ENCODE data around the gene GRID1. TPM values are rescaled to one million over a fixed set of nuclear protein-coding genes. Genes with fewer than 3 reads are reported as not detected.

The GRID1 gene
- total and polyA plus RNA-seq, 9 of the 15 experiments (the other 6 are each of a cell fraction or from before 2014, with no cell fraction given), result 0.01 to 7.2 (median 1.2) TPM

DNA sequence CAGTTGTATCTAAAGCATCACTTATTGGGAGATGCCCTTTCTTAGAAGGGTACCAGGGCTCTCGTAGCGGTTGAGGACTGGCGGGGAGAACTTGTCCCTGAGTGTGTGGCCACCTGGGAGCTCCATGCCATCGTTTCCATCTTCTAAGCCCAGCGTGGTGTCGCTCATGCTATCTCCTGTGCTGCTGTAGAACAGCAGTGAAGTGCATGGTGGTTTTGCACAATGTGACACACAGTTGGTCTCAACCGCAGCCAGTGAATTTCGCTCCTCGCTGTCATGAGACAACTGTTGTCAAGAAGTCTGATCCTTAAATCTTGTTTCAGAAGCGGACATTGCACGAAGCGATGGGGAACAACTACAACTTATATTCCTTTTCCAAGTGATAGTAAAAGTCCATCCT is 283.4 kb downstream of the GRID1 start:
- intact Hi-C loops (cut with micrococcal nuclease) (no loop called here), in situ Hi-C loops (cut with MboI) (no loop called here)
- H3K4me3 ChIP-seq, result no peak overlapping the region
- ChIA-PET CTCF (ENCODE audit: low intra/inter-chr PET ratio) (no interaction called here), POLR2A (no interaction called here)
- BruUV-seq (replicated peaks), result no TSS peak
- H2AFZ ChIP-seq (ENCODE audit: low read depth, low read length), result no peak overlapping the region
- no peak for FAIRE-seq
- H3K9me3 ChIP-seq (replicated peaks; ENCODE audit: control insufficient read depth, insufficient read depth, low read depth, low read length), result no peaks in the 10 kb centered on the region
- peaks cover 10 to 35% of the 10 kb centered on the region in 2 experiments; a peak in 4 of 5 replicates for H3K27me3 ChIP-seq (ENCODE audit: control insufficient read depth in 2 of 2, insufficient read depth in 2 of 2, low read length in 2 of 2)
- no peak overlapping the region for H3K4me2 ChIP-seq (ENCODE audit: insufficient read depth, low read length)
- H3K27ac ChIP-seq (ENCODE audit: extremely low read depth, low read depth, low read length), result no peak overlapping the region
- no peaks in the 10 kb centered on the region for H3K79me2 ChIP-seq (ENCODE audit: control insufficient read depth, insufficient read depth, low read length)
- peaks cover 13 to 15% of the 10 kb centered on the region in 2 experiments for H3K4me1 ChIP-seq (replicated peaks in 1 of 2; ENCODE audit: control insufficient read depth in 2 of 2, insufficient read depth in 2 of 2, low read length in 2 of 2)
- no peak for DNase-seq (ENCODE audit: extremely low read depth in 1 of 4, low spot score in 3 of 4)
- 26% methylated on average over 12 of the region's 12 CpGs for WGBS (ENCODE audit: insufficient coverage, low coverage, missing lambda C conversion rate)
- H3K9ac ChIP-seq (ENCODE audit: insufficient read depth in 1 of 2, low read depth in 2 of 2, low read length in 2 of 2), result no peak overlapping the region
- no peak for ATAC-seq
- peaks cover 5% of the 10 kb centered on the region for H3K9me1 ChIP-seq (ENCODE audit: control insufficient read depth, insufficient read depth, low read length)
- peaks cover 7% of the 10 kb centered on the region; the same call in 1 of the 2 replicates for H4K20me1 ChIP-seq (replicated peaks; ENCODE audit: control insufficient read depth, insufficient read depth, low read length)
- H3K36me3 ChIP-seq (ENCODE audit: control insufficient read depth, insufficient read depth, low read length), result no peaks in the 10 kb centered on the region
- no peak for TF ChIP-seq ZNF124 (CRISPR knock-in tag; IDR thresholded peaks at IDR 0.05)
- TF ChIP-seq, protein P1, sequence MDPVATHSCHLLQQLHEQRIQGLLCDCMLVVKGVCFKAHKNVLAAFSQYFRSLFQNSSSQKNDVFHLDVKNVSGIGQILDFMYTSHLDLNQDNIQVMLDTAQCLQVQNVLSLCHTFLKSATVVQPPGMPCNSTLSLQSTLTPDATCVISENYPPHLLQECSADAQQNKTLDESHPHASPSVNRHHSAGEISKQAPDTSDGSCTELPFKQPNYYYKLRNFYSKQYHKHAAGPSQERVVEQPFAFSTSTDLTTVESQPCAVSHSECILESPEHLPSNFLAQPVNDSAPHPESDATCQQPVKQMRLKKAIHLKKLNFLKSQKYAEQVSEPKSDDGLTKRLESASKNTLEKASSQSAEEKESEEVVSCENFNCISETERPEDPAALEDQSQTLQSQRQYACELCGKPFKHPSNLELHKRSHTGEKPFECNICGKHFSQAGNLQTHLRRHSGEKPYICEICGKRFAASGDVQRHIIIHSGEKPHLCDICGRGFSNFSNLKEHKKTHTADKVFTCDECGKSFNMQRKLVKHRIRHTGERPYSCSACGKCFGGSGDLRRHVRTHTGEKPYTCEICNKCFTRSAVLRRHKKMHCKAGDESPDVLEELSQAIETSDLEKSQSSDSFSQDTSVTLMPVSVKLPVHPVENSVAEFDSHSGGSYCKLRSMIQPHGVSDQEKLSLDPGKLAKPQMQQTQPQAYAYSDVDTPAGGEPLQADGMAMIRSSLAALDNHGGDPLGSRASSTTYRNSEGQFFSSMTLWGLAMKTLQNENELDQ (CRISPR knock-in tag; IDR thresholded peaks at IDR 0.05; ENCODE audit: borderline replicate concordance), result no peak
- TF ChIP-seq, protein P2, sequence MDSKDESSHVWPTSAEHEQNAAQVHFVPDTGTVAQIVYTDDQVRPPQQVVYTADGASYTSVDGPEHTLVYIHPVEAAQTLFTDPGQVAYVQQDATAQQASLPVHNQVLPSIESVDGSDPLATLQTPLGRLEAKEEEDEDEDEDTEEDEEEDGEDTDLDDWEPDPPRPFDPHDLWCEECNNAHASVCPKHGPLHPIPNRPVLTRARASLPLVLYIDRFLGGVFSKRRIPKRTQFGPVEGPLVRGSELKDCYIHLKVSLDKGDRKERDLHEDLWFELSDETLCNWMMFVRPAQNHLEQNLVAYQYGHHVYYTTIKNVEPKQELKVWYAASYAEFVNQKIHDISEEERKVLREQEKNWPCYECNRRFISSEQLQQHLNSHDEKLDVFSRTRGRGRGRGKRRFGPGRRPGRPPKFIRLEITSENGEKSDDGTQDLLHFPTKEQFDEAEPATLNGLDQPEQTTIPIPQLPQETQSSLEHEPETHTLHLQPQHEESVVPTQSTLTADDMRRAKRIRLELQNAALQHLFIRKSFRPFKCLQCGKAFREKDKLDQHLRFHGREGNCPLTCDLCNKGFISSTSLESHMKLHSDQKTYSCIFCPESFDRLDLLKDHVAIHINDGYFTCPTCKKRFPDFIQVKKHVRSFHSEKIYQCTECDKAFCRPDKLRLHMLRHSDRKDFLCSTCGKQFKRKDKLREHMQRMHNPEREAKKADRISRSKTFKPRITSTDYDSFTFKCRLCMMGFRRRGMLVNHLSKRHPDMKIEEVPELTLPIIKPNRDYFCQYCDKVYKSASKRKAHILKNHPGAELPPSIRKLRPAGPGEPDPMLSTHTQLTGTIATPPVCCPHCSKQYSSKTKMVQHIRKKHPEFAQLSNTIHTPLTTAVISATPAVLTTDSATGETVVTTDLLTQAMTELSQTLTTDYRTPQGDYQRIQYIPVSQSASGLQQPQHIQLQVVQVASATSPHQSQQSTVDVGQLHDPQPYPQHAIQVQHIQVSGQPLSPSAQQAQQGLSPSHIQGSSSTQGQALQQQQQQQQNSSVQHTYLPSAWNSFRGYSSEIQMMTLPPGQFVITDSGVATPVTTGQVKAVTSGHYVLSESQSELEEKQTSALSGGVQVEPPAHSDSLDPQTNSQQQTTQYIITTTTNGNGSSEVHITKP (IDR thresholded peaks at IDR 0.05; ENCODE audit: partially characterized antibody), result no peak
- TF ChIP-seq RB1 (IDR thresholded peaks at IDR 0.05; ENCODE audit: low read depth), result no peak
- TF ChIP-seq KAT2B (IDR thresholded peaks at IDR 0.05; ENCODE audit: low read depth, low read length), result no peak
- no peak for TF ChIP-seq KHSRP (IDR thresholded peaks at IDR 0.05)
- TF ChIP-seq ZMIZ1 (IDR thresholded peaks at IDR 0.05; ENCODE audit: low read depth in 2 of 2, low read length in 2 of 2), result no peak
- TF ChIP-seq MEIS2 (IDR thresholded peaks at IDR 0.05; ENCODE audit: partially characterized antibody), result no peak
- TF ChIP-seq IRF1 (CRISPR knock-in tag; IDR thresholded peaks at IDR 0.05; ENCODE audit: borderline replicate concordance), result no peak
- no peak for TF ChIP-seq XRCC4 (IDR thresholded peaks at IDR 0.05; ENCODE audit: extremely low read depth, insufficient read depth, insufficient read length)
- no peak for TF ChIP-seq POU5F1 (IDR thresholded peaks at IDR 0.05; ENCODE audit: borderline replicate concordance, low read depth, low read length, partially characterized antibody)
